ENCODE results near the gene TADA1.
"Not testable (repeated sequence)": the region's sequence is repeated elsewhere in the genome, so short reads cannot be mapped to it uniquely, and the experiment has no call there.

The TADA1 gene

GRCh38 chr1:166849135-166849534 is 26.9 kb downstream of the TADA1 start:
- in situ Hi-C loops (cut with MboI; ENCODE audit: low sequenced_read_pairs) = no loop called here

- in situ Hi-C loops (cut with MboI; ENCODE audit: low sequenced_read_pairs) = no loop called here
Observed at GRCh38 chr1:166848193-166848592, 27.9 kb downstream of the TADA1 start.

GRCh38 chr1:166844791-166845190 is 31.3 kb downstream of the TADA1 start:
- in situ Hi-C loops (cut with MboI; ENCODE audit: low sequenced_read_pairs) = no loop called here

GRCh38 chr1:166843769-166844596 is 32.1 kb downstream of the TADA1 start:
- in situ Hi-C loops (cut with MboI; ENCODE audit: low sequenced_read_pairs) = no loop called here

GRCh38 chr1:166843322-166843721 is 32.7 kb downstream of the TADA1 start:
- in situ Hi-C loops (cut with MboI; ENCODE audit: low sequenced_read_pairs) = no loop called here

GRCh38 chr1:166840309-166841274 is 35.5 kb downstream of the TADA1 start:
- in situ Hi-C loops (cut with MboI; ENCODE audit: low sequenced_read_pairs) = no loop called here

GRCh38 chr1:166839600-166840308 is 36.3 kb downstream of the TADA1 start:
- in situ Hi-C loops (cut with MboI; ENCODE audit: low sequenced_read_pairs) = no loop called here

GRCh38 chr1:166838766-166839599 is 37.1 kb downstream of the TADA1 start, which contains the start of gene POGK:
Gene POGK, plus strand, starts transcription at chr1:166839475. Its CDS starts 1,482 bp downstream, at chr1:166840957.
- in situ Hi-C loops (cut with MboI; ENCODE audit: low sequenced_read_pairs) = no loop called here

- in situ Hi-C loops (cut with MboI; ENCODE audit: low sequenced_read_pairs) = no loop called here
Observed at GRCh38 chr1:166836733-166837132, 39.3 kb downstream of the TADA1 start.

- in situ Hi-C loops (cut with MboI; ENCODE audit: low sequenced_read_pairs) = not testable (repeated sequence)
Observed at GRCh38 chr1:166829762-166830161, 46.3 kb downstream of the TADA1 start.

- in situ Hi-C loops (cut with MboI; ENCODE audit: low sequenced_read_pairs) = no loop called here
Observed at GRCh38 chr1:166827426-166827825, 48.6 kb downstream of the TADA1 start.

GRCh38 chr1:166822385-166822784 is 53.7 kb downstream of the TADA1 start:
- in situ Hi-C loops (cut with MboI; ENCODE audit: low sequenced_read_pairs) = no loop called here

- in situ Hi-C loops (cut with MboI; ENCODE audit: low sequenced_read_pairs) = no loop called here
Observed at GRCh38 chr1:166819974-166820373, 56.1 kb downstream of the TADA1 start.

- in situ Hi-C loops (cut with MboI; ENCODE audit: low sequenced_read_pairs) = no loop called here
Observed at GRCh38 chr1:166814611-166815010, 61.5 kb downstream of the TADA1 start.

- in situ Hi-C loops (cut with MboI; ENCODE audit: low sequenced_read_pairs) = no loop called here
Observed at GRCh38 chr1:166813508-166814223, 62.4 kb downstream of the TADA1 start.

- in situ Hi-C loops (cut with MboI; ENCODE audit: low sequenced_read_pairs) = no loop called here
Observed at GRCh38 chr1:166811691-166812090, 64.4 kb downstream of the TADA1 start.

GRCh38 chr1:166808952-166809351 is 67.1 kb downstream of the TADA1 start:
- in situ Hi-C loops (cut with MboI; ENCODE audit: low sequenced_read_pairs) = no loop called here

Measured in HL-60/S4 treated with retinoic acid at 250 ng/mL for 4 days and 3 days (cell line).